Gastrocnemius medialis (tissue), 4 donors: ENCODE results near the gene CDC42BPA.

Experiments
- POLR2A ChIP-seq, 2 donors: fragments of 450-650 bp; IDR thresholded peaks; one replicate each; pipeline ENCODE4 v1.6.1; 2017; ENCODE audit warnings: antibody characterized with exemption in 2 of 2, mild to moderate bottlenecking in 2 of 2, moderate library complexity in 2 of 2
- TF ChIP-seq, protein P1 (sequence below), 5 experiments: fragments of 450-650 bp in 3 of 5; fragments of 200-600 bp in 2 of 5; sonication (generic) in 2 of 5; IDR thresholded peaks in 4 of 5; conservative IDR thresholded peaks in 1 of 5; 1 replicate in 4 of 5; 2 replicates in 1 of 5; pipeline ENCODE4 v1.5.1; 2016 to 2019; ENCODE audit warnings: antibody characterized with exemption in 5 of 5, mild to moderate bottlenecking in 3 of 5, moderate library complexity in 3 of 5

DNA sequence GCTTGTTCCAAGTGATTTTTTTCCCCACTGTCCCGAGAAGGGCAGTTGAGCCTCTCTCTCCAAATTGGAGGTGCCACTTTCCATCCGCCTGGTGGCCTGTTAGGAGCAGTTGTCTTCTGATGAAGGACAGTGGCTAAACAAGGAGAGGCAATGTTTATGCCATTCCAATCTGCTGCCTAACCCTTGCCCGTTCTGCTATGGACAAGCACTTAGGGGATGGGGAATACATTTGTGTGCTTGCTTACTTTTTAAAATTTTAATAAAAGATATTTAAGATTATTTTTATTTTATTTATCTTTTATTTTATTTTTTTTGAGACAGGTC lies 366.2 kb downstream of the CDC42BPA start:
- TF ChIP-seq, protein P1, sequence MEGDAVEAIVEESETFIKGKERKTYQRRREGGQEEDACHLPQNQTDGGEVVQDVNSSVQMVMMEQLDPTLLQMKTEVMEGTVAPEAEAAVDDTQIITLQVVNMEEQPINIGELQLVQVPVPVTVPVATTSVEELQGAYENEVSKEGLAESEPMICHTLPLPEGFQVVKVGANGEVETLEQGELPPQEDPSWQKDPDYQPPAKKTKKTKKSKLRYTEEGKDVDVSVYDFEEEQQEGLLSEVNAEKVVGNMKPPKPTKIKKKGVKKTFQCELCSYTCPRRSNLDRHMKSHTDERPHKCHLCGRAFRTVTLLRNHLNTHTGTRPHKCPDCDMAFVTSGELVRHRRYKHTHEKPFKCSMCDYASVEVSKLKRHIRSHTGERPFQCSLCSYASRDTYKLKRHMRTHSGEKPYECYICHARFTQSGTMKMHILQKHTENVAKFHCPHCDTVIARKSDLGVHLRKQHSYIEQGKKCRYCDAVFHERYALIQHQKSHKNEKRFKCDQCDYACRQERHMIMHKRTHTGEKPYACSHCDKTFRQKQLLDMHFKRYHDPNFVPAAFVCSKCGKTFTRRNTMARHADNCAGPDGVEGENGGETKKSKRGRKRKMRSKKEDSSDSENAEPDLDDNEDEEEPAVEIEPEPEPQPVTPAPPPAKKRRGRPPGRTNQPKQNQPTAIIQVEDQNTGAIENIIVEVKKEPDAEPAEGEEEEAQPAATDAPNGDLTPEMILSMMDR (IDR thresholded peaks at IDR 0.05 in 4 of 5, conservative IDR thresholded peaks at IDR 0.05 in 1 of 5): peak in 1 of 5 experiments; percentile 21
- no peak for TF ChIP-seq POLR2A (IDR thresholded peaks at IDR 0.05)
